Chondrocyte (in vitro differentiated cells): ENCODE measurements around the gene DNM3. TPM values are rescaled to one million over a fixed set of nuclear protein-coding genes. Genes with fewer than 3 reads are reported as not detected.

Experiments
- DNase-seq: peaks from one replicate; pipeline ENCODE4 v3.0.0; 2021; ENCODE audit warnings: mixed read lengths, low spot score
- H3K27ac Mint-ChIP-seq: one replicate; pipeline ENCODE4 v1.8.0; 2021; ENCODE audit warnings: mild to moderate bottlenecking, moderate library complexity, mixed read lengths; ENCODE audit not compliant: unreplicated experiment
- H3K27me3 Mint-ChIP-seq: 2 replicates; pipeline ENCODE4 v1.8.0; 2021; ENCODE audit warnings: low read depth, mixed read lengths
- H3K36me3 Mint-ChIP-seq: 2 replicates; pipeline ENCODE4 v1.8.0; 2021; ENCODE audit warnings: low read depth, mixed read lengths
- H3K4me1 Mint-ChIP-seq: 2 replicates; pipeline ENCODE4 v1.8.0; 2021; ENCODE audit warnings: low read depth, mild to moderate bottlenecking, mixed read lengths
- H3K4me3 Mint-ChIP-seq: one replicate; pipeline ENCODE4 v1.8.0; 2021; ENCODE audit warnings: mild to moderate bottlenecking, moderate library complexity, mixed read lengths; ENCODE audit not compliant: unreplicated experiment
- H3K9me3 Mint-ChIP-seq: 2 replicates; pipeline ENCODE4 v1.8.0; 2021; ENCODE audit warnings: low read depth, mixed read lengths
- CTCF ChIP-seq: fragments of 200-600 bp; sonication (generic); IDR thresholded peaks from 2 replicates; pipeline ENCODE4 v1.5.0; 2021; ENCODE audit warnings: antibody characterized with exemption, mild to moderate bottlenecking, moderate library complexity
- total RNA-seq: library from RNA; stranded (reverse); gene quantifications from 3 replicates; pipeline ENCODE4 v1.2.1, GENCODE V29; 2021

Gene DNM3
- total RNA-seq, 1 donor from 2014 or later, result 12.4 TPM

GRCh38 chr1:172384656-172385055, 543.4 kb downstream of the DNM3 start:
- TF ChIP-seq CTCF, result no peak
- Mint-ChIP-seq H3K27me3 (no peaks in the 10 kb centered on the region), H3K27ac (peak overlapping the region; percentile 99), H3K4me3 (no peak overlapping the region), H3K9me3 (no peaks in the 10 kb centered on the region), H3K36me3 (peaks cover 8% of the 10 kb centered on the region), H3K4me1 (peaks cover 68% of the 10 kb centered on the region)
- no peak for DNase-seq

GRCh38 chr1:172386046-172386445, 544.7 kb downstream of the DNM3 start:
- H3K4me3 Mint-ChIP-seq, result no peak overlapping the region
- no peaks in the 10 kb centered on the region for H3K9me3 Mint-ChIP-seq
- peak overlapping the region; percentile 81 for H3K27ac Mint-ChIP-seq
- DNase-seq, result no peak
- TF ChIP-seq CTCF, result no peak
- H3K4me1 Mint-ChIP-seq, result peaks cover 70% of the 10 kb centered on the region
- H3K36me3 Mint-ChIP-seq, result peaks cover 10% of the 10 kb centered on the region
- H3K27me3 Mint-ChIP-seq, result no peaks in the 10 kb centered on the region

DNA sequence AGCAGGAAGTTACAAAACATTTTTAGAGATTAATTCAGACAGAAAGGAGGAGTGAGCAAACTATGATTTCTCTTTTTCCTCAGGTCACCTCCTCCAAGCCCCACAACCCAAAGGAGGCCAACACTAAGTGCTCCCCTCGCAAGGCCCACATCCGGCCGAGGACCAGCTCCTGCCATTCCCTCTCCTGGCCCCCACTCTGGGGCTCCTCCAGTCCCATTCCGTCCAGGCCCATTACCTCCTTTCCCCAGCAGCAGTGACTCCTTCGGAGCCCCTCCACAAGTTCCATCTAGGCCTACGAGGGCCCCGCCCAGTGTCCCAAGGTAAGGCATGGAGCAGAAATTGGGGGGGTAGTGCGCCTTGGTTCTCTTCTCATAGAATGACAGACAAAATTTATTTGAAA, 547.2 kb downstream of the DNM3 start:
- Mint-ChIP-seq H3K27me3 (no peaks in the 10 kb centered on the region), H3K36me3 (peaks cover 20% of the 10 kb centered on the region), H3K27ac (peak overlapping the region; percentile 51), H3K9me3 (no peaks in the 10 kb centered on the region), H3K4me3 (no peak overlapping the region), H3K4me1 (peaks cover 58% of the 10 kb centered on the region)
- DNase-seq, result no peak
- no peak for TF ChIP-seq CTCF

- Mint-ChIP-seq H3K27ac (peak overlapping the region; percentile 92), H3K27me3 (no peaks in the 10 kb centered on the region), H3K4me3 (no peak overlapping the region), H3K36me3 (peaks cover 23% of the 10 kb centered on the region), H3K9me3 (no peaks in the 10 kb centered on the region), H3K4me1 (peaks cover 58% of the 10 kb centered on the region)
- peak; percentile 23 for TF ChIP-seq CTCF
- DNase-seq, result no peak
Observed at GRCh38 chr1:172390301-172390682, 549.0 kb downstream of the DNM3 start.

DNA sequence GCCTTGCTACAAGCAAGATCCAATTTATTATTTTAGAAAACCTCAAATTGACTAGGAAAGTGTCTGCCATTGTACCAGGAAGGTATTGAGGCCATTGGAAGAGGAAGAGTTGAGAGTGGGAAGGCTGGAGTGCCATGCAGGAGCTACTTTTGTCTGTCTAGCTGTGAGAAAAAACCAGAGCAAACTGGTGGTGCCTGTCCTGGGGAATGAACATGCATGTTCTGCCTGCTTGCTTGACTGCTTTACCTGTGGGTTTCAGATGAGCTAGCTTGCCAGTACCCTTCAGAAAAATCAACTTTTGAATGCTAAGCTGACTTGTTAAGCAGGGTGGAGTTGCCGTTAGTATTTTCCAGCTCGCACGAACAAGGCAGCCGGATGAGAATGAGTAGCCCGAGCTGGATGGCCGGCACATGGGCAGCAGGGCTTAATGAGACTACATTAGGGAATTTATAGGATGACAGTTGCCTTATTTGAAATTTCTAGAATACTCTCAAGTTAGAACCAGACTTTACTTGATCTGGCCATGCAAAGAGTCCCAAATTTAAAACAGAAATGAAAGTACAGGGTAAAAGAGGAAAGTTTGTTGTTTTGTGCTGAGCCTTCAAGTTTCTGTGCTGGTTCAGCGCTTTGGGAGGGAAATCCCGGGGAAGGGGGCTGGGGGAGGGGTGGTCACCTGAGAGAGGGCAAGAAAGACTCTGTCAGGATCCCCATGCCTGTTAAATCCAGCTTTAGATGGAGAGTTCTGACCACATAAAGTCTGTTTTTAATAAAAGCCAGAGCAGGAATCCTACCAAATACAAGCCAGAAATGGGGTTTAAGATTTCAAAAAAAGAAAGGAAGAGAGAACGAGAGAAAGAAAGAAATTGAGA, 549.6 kb downstream of the DNM3 start:
- DNase-seq, result no peak
- Mint-ChIP-seq H3K4me1 (peaks cover 63% of the 10 kb centered on the region), H3K36me3 (peaks cover 24% of the 10 kb centered on the region), H3K27ac (peak overlapping the region; percentile 92), H3K9me3 (no peaks in the 10 kb centered on the region), H3K4me3 (no peak overlapping the region), H3K27me3 (no peaks in the 10 kb centered on the region)
- TF ChIP-seq CTCF, result peak; percentile 1
